ENCODE measurements around the gene MAP6. TPM values are rescaled to one million over a fixed set of nuclear protein-coding genes. Genes with fewer than 3 reads are reported as not detected.

Gene MAP6
- total RNA-seq, 1 donor from 2014 or later: 10.8 TPM

GRCh38 chr11:75616281-75616680, 52.6 kb downstream of the MAP6 start:
- DNase-seq (no peak), ATAC-seq (no peak)
- no peak for TF ChIP-seq CTCF (IDR thresholded peaks at IDR 0.05)
- Histone ChIP-seq H3K27me3 (ENCODE audit: low read depth) (no peaks in the 10 kb centered on the region), H3K4me3 (no peak overlapping the region), H3K9me3 (no peaks in the 10 kb centered on the region), H3K27ac (no peak overlapping the region), H3K4me1 (no peaks in the 10 kb centered on the region), H3K36me3 (no peaks in the 10 kb centered on the region)
- intact Hi-C loops (cut with DNase I): no loop called here

- no peak overlapping the region for H3K27ac ChIP-seq
- H3K4me3 ChIP-seq: no peak overlapping the region
- H3K27me3 ChIP-seq (ENCODE audit: low read depth): no peaks in the 10 kb centered on the region
- no peaks in the 10 kb centered on the region for H3K9me3 ChIP-seq
- no peaks in the 10 kb centered on the region for H3K4me1 ChIP-seq
- intact Hi-C loops (cut with DNase I): no loop called here
- DNase-seq (no peak), ATAC-seq (no peak)
- H3K36me3 ChIP-seq: no peaks in the 10 kb centered on the region
- TF ChIP-seq CTCF (IDR thresholded peaks at IDR 0.05): no peak
Observed at GRCh38 chr11:75615751-75616150, 53.1 kb downstream of the MAP6 start.

- Histone ChIP-seq H3K9me3 (no peaks in the 10 kb centered on the region), H3K4me3 (no peak overlapping the region), H3K27ac (no peak overlapping the region), H3K36me3 (no peaks in the 10 kb centered on the region), H3K4me1 (no peaks in the 10 kb centered on the region), H3K27me3 (ENCODE audit: low read depth) (no peaks in the 10 kb centered on the region)
- ATAC-seq (no peak), DNase-seq (no peak)
- no peak for TF ChIP-seq CTCF (IDR thresholded peaks at IDR 0.05)
- intact Hi-C loops (cut with DNase I): no loop called here
Observed at GRCh38 chr11:75611823-75612222, 57.0 kb downstream of the MAP6 start.

GRCh38 chr11:75606099-75606498, 62.7 kb downstream of the MAP6 start:
- H3K4me1 ChIP-seq: peaks cover 7% of the 10 kb centered on the region
- H3K4me3 ChIP-seq: no peak overlapping the region
- no peak for DNase-seq
- H3K9me3 ChIP-seq: no peaks in the 10 kb centered on the region
- TF ChIP-seq CTCF (IDR thresholded peaks at IDR 0.05): no peak
- intact Hi-C loops (cut with DNase I): no loop called here
- no peak for ATAC-seq
- no peaks in the 10 kb centered on the region for H3K36me3 ChIP-seq
- H3K27me3 ChIP-seq (ENCODE audit: low read depth): no peaks in the 10 kb centered on the region
- no peak overlapping the region for H3K27ac ChIP-seq

- Histone ChIP-seq H3K27me3 (ENCODE audit: low read depth) (no peaks in the 10 kb centered on the region), H3K36me3 (no peaks in the 10 kb centered on the region), H3K4me3 (no peak overlapping the region), H3K27ac (peak overlapping the region; percentile 67), H3K4me1 (peaks cover 7% of the 10 kb centered on the region), H3K9me3 (no peaks in the 10 kb centered on the region)
- DNase-seq (no peak), ATAC-seq (peak; percentile 57 to 91)
- TF ChIP-seq CTCF (IDR thresholded peaks at IDR 0.05): no peak
- intact Hi-C loops (cut with DNase I): no loop called here
Observed at GRCh38 chr11:75603791-75604736, 64.8 kb downstream of the MAP6 start.

Data from lower lobe of right lung (tissue), 2 donors.